Calu3 (cell line): ENCODE data around the gene ZNF521. TPM values are rescaled to one million over a fixed set of nuclear protein-coding genes. Genes with fewer than 3 reads are reported as not detected.

Experiments
- BruUV-seq: library from RNA; stranded (reverse); fragments of 400-500 nt; replicated peaks from 2 replicates; lab custom pipeline; 2021; lab: Mats Ljungman, UMichigan
- CTCF ChIA-PET: fragments of 300-600 bp; sonication (Branson Sonifier 250); formaldehyde crosslinking; loops from one replicate; lab custom pipeline; 2022; ENCODE audit warnings: antibody characterized with exemption; lab: Charles Lee
- DNase-seq: peaks from one replicate; pipeline ENCODE4 v3.0.0; 2022
- H3K27ac Mint-ChIP-seq: one replicate; pipeline ENCODE4 v1.8.0; 2022; ENCODE audit warnings: mixed read lengths; ENCODE audit not compliant: unreplicated experiment
- H3K27me3 Mint-ChIP-seq: one replicate; pipeline ENCODE4 v1.8.0; 2022; ENCODE audit warnings: mixed read lengths; ENCODE audit not compliant: unreplicated experiment
- H3K36me3 Mint-ChIP-seq: one replicate; pipeline ENCODE4 v1.8.0; 2022; ENCODE audit warnings: mild to moderate bottlenecking, moderate library complexity, mixed read lengths; ENCODE audit not compliant: insufficient read depth, unreplicated experiment
- H3K4me1 Mint-ChIP-seq: one replicate; pipeline ENCODE4 v1.8.0; 2022; ENCODE audit warnings: mild to moderate bottlenecking, low read depth, mixed read lengths; ENCODE audit not compliant: unreplicated experiment
- H3K4me3 Mint-ChIP-seq: one replicate; pipeline ENCODE4 v1.8.0; 2022; ENCODE audit warnings: mild to moderate bottlenecking, low read depth, moderate library complexity, mixed read lengths; ENCODE audit not compliant: unreplicated experiment
- H3K9me3 Mint-ChIP-seq: one replicate; pipeline ENCODE4 v1.8.0; 2022; ENCODE audit warnings: low read depth, mixed read lengths; ENCODE audit not compliant: unreplicated experiment
- intact Hi-C: fragments of 100-400 bp; cut with micrococcal nuclease; formaldehyde crosslinking; loops from one replicate; pipeline ENCODE4 v1.10.0; 2022; ENCODE audit not compliant: unreplicated experiment
- total RNA-seq: library from RNA; stranded (reverse); gene quantifications from 2 replicates; pipeline ENCODE4 v1.2.3, GENCODE V29; 2022
- TF ChIP-seq, protein P1 (sequence below): fragments of 200-600 bp; IDR thresholded peaks from one replicate; pipeline ENCODE4 v1.8.0; 2022; ENCODE audit warnings: antibody characterized with exemption; ENCODE audit not compliant: unreplicated experiment

Gene ZNF521
- total RNA-seq, 1 experiment from 2014 or later, result not detected

DNA sequence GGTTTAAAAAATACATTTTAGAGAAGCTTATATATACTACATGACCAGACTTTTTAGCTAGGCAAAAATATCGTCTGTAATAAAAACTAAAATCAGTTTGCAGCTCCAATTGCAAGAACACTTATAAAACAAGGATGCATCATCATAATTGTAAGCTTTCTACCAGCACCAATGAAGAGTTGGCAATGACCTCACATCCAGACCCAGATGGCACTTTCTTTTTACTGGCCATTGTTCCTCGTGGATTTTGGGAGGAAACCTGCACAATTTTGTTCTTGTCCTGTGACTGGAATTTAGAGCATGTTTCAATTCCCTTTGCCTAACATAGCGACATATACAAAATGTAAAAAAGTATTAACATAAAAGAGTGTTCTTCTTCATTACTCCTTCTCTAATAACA lies 174.3 kb downstream of the ZNF521 start:
- DNase-seq, result no peak
- CTCF ChIA-PET, result no interaction called here
- no peak overlapping the region for H3K27ac Mint-ChIP-seq
- TF ChIP-seq, protein P1, sequence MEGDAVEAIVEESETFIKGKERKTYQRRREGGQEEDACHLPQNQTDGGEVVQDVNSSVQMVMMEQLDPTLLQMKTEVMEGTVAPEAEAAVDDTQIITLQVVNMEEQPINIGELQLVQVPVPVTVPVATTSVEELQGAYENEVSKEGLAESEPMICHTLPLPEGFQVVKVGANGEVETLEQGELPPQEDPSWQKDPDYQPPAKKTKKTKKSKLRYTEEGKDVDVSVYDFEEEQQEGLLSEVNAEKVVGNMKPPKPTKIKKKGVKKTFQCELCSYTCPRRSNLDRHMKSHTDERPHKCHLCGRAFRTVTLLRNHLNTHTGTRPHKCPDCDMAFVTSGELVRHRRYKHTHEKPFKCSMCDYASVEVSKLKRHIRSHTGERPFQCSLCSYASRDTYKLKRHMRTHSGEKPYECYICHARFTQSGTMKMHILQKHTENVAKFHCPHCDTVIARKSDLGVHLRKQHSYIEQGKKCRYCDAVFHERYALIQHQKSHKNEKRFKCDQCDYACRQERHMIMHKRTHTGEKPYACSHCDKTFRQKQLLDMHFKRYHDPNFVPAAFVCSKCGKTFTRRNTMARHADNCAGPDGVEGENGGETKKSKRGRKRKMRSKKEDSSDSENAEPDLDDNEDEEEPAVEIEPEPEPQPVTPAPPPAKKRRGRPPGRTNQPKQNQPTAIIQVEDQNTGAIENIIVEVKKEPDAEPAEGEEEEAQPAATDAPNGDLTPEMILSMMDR, result no peak
- no peak overlapping the region for H3K4me3 Mint-ChIP-seq
- no peaks in the 10 kb centered on the region for H3K36me3 Mint-ChIP-seq
- H3K9me3 Mint-ChIP-seq, result no peaks in the 10 kb centered on the region
- no TSS peak for BruUV-seq
- no peaks in the 10 kb centered on the region for H3K4me1 Mint-ChIP-seq
- peaks cover 13% of the 10 kb centered on the region for H3K27me3 Mint-ChIP-seq
- intact Hi-C loops, result no loop called here

DNA sequence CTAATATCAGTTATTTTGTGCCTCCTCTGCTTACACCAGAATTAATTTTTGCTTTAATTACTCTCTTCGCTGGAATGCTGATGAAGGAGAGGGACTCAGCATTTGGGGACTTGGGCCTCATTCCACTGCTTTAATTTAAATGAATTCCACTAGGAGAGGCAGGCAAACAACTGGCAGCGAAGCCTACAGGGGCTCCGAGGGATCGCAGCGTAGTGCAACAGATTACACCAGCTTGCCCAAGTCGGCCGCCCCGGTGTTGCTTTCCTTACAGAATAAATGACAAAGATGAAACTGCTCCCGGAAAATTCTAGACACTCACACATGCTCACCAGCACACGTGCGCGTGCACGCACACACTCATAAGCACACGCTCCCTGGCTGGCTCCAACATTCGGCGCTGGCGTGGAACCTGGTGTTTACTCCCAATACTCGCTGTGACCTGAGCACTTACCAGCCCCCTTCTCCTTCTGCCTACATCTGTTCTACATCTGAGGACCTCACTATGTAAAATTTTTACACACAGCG lies 175.4 kb downstream of the ZNF521 start:
- peaks cover 11% of the 10 kb centered on the region for H3K27me3 Mint-ChIP-seq
- H3K9me3 Mint-ChIP-seq, result no peaks in the 10 kb centered on the region
- no peak overlapping the region for H3K4me3 Mint-ChIP-seq
- no peak overlapping the region for H3K27ac Mint-ChIP-seq
- DNase-seq, result no peak
- H3K4me1 Mint-ChIP-seq, result no peaks in the 10 kb centered on the region
- BruUV-seq, result no TSS peak
- intact Hi-C loops, result no loop called here
- no peaks in the 10 kb centered on the region for H3K36me3 Mint-ChIP-seq
- TF ChIP-seq, protein P1, result no peak
- CTCF ChIA-PET, result no interaction called here

DNA sequence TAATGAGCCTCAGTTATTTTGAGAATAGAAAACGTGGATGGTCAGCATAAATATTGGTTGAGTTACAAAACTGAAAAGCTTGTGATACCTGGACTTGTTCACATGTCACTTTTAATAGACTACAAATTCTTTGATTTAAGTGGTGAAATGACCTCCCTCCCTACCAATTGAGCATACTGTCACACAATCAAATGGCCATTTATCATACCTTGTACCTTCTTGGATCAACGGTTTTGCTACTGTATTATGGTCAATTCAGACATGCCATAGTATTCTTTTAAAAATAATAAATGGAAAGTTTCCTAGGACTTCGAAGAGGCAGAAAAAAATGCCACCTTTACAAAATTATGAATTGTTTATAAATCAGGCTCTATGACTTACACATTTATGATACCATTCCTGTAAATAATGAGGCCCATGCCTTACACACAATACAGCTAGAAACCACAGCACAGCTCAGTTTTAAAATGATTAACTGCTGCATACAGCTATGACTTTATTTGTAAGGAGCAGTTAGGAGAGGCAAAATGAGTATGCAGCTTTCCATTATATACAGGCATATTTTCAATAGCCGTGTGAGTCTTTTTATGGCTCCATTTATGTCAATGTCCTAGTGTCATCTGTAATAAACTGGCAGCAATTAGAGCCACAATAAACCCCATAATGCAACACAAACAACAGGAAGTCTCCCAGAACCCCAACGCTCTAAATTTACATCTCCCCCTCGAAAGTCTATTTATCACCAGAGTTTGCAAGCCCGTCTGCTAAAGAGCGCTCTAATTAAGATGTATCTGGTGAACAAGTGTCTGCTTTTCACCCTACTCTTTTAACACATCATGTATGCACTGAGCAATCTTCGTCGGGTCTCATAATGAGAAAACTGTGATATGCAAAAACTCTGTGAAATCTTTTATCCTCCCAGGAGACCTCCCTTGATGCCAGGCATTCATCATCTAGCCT lies 176.1 kb downstream of the ZNF521 start:
- TF ChIP-seq, protein P1, result no peak
- BruUV-seq, result no TSS peak
- H3K4me3 Mint-ChIP-seq, result no peak overlapping the region
- no peaks in the 10 kb centered on the region for H3K9me3 Mint-ChIP-seq
- DNase-seq, result no peak
- no peak overlapping the region for H3K27ac Mint-ChIP-seq
- intact Hi-C loops, result no loop called here
- peaks cover 4% of the 10 kb centered on the region for H3K27me3 Mint-ChIP-seq
- CTCF ChIA-PET, result no interaction called here
- no peaks in the 10 kb centered on the region for H3K4me1 Mint-ChIP-seq
- H3K36me3 Mint-ChIP-seq, result no peaks in the 10 kb centered on the region

DNA sequence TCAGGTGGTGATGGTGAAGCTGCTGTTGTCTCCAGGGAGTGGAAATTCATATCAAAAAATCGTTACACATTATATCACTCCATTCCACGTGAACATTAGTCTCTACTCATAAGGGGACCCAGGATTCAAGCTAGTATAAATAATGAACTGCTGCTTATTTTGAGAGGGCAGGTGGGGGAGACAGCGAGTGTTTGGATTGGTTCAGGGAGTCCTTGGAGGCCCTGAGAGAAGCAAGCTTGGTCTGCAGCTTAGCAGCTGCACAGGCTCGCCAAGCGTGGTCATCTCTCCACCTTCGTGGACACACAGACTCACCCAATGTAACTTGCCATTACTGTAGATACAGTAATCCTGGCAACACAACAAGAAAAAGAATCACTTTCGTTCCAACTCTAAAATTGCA lies 177.6 kb downstream of the ZNF521 start:
- Mint-ChIP-seq H3K9me3 (no peaks in the 10 kb centered on the region), H3K36me3 (no peaks in the 10 kb centered on the region), H3K4me3 (no peak overlapping the region), H3K27ac (no peak overlapping the region), H3K27me3 (no peaks in the 10 kb centered on the region), H3K4me1 (no peaks in the 10 kb centered on the region)
- CTCF ChIA-PET, result no interaction called here
- intact Hi-C loops, result no loop called here
- no TSS peak for BruUV-seq
- no peak for DNase-seq
- TF ChIP-seq, protein P1, result no peak
